Lower leg skin (tissue), 3 donors: ENCODE results near the gene SEC16B.

Experiments used
- CTCF ChIP-seq, 3 donors: fragments of 450-650 bp; IDR thresholded peaks; one replicate each; pipeline ENCODE4 v1.5.1; 2016; ENCODE audit warnings: antibody characterized with exemption in 3 of 3, mild to moderate bottlenecking in 3 of 3, moderate library complexity in 2 of 3
- POLR2A ChIP-seq, 2 donors: fragments of 450-650 bp; IDR thresholded peaks; one replicate each; pipeline ENCODE4 v1.6.1; 2016 to 2017; ENCODE audit warnings: antibody characterized with exemption in 2 of 2, mild to moderate bottlenecking in 1 of 2, moderate library complexity in 1 of 2

DNA sequence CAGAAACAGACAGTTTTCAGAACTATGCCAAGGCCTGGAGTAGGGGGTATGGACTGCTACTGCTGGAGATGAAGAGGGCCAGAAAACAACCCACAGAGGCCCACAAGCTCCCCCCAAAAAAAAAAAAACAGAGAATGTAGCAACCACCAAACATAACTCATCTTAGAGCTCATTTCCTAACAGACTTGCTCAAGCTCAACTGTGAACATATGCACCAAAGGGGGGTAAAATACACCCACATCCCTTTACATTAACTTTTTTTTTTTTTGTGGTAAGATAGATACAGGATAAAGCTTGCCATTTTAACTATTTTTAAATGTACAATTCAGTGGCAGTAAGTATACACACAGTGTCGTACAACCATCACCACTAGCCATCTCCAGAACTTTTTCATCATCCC is 36.0 kb downstream of the SEC16B start:
- TF ChIP-seq CTCF (IDR thresholded peaks at IDR 0.05) (no peak), POLR2A (IDR thresholded peaks at IDR 0.05) (no peak)
